Effector memory CD8-positive, alpha-beta T cell (primary cell): ENCODE measurements around the gene BTRC.
A peak's percentile ranks its signal among the peaks of the same experiment; 100 is the strongest.

Experiments used
- ATAC-seq: fragments of 150-1000 bp; cut with Tn5 transposase; replicated peaks from 2 replicates; pipeline ENCODE4 v1.10.0; 2021; ENCODE audit warnings: mild to moderate bottlenecking, moderate library complexity
- DNase-seq, 3 experiments: peaks; one replicate each; pipeline ENCODE4 v3.0.0; 2021
- H3K27ac Mint-ChIP-seq, 2 donors: one replicate each; pipeline ENCODE4 v1.8.0; 2022; ENCODE audit warnings: mild to moderate bottlenecking in 2 of 2, mixed read lengths in 2 of 2, moderate library complexity in 2 of 2
- H3K27me3 Mint-ChIP-seq, 2 donors: one replicate each; pipeline ENCODE4 v1.8.0; 2022; ENCODE audit warnings: mixed read lengths in 2 of 2
- H3K36me3 Mint-ChIP-seq: one replicate; pipeline ENCODE4 v1.8.0; 2022; ENCODE audit warnings: mild to moderate bottlenecking, moderate library complexity, mixed read lengths; ENCODE audit not compliant: insufficient read depth
- H3K4me1 Mint-ChIP-seq, 2 donors: one replicate each; pipeline ENCODE4 v1.8.0; 2022; ENCODE audit warnings: low read depth in 2 of 2, mixed read lengths in 2 of 2
- H3K4me3 Mint-ChIP-seq, 2 donors: one replicate each; pipeline ENCODE4 v1.8.0; 2022; ENCODE audit warnings: mild to moderate bottlenecking in 2 of 2, mixed read lengths in 2 of 2, moderate library complexity in 2 of 2
- H3K9me3 Mint-ChIP-seq, 2 donors: one replicate each; pipeline ENCODE4 v1.8.0; 2022; ENCODE audit warnings: mixed read lengths in 2 of 2

Gene BTRC

GRCh38 chr10:101467286-101467770, 113.4 kb downstream of the BTRC start:
- Mint-ChIP-seq H3K4me3 (no peak overlapping the region), H3K4me1 (peaks cover 4 to 9% of the 10 kb centered on the region in 2 donors), H3K27ac (no peak overlapping the region), H3K9me3 (no peaks in the 10 kb centered on the region), H3K27me3 (no peaks in the 10 kb centered on the region), H3K36me3 (no peaks in the 10 kb centered on the region)
- peak; percentile 85 for ATAC-seq
- peak; percentile 18 to 30 (median 29) for DNase-seq

GRCh38 chr10:101468159-101468558, 114.2 kb downstream of the BTRC start:
- no peaks in the 10 kb centered on the region for H3K27me3 Mint-ChIP-seq

GRCh38 chr10:101476383-101476782, 122.4 kb downstream of the BTRC start:
- H3K36me3 Mint-ChIP-seq: peaks cover 4% of the 10 kb centered on the region
- H3K9me3 Mint-ChIP-seq: no peaks in the 10 kb centered on the region
- no peak overlapping the region for H3K27ac Mint-ChIP-seq
- DNase-seq: no peak
- H3K4me3 Mint-ChIP-seq: no peak overlapping the region
- H3K27me3 Mint-ChIP-seq: no peaks in the 10 kb centered on the region
- peaks cover 0 to 3% of the 10 kb centered on the region in 2 donors for H3K4me1 Mint-ChIP-seq
- no peak for ATAC-seq

More at GRCh38 chr10:101468159-101468558, 114.2 kb downstream of the BTRC start:
- Mint-ChIP-seq H3K4me1 (peaks cover 4 to 9% of the 10 kb centered on the region in 2 donors), H3K36me3 (no peaks in the 10 kb centered on the region), H3K27ac (no peak overlapping the region), H3K9me3 (no peaks in the 10 kb centered on the region), H3K4me3 (no peak overlapping the region)
- DNase-seq (no peak), ATAC-seq (no peak)

- ATAC-seq: no peak
These were observed 125.0 kb downstream of the BTRC start for GRCh38 chr10:101478956-101479355.

GRCh38 chr10:101481256-101481655, 127.3 kb downstream of the BTRC start:
- no peaks in the 10 kb centered on the region for H3K9me3 Mint-ChIP-seq
- DNase-seq (no peak), ATAC-seq (no peak)
- H3K27me3 Mint-ChIP-seq: no peaks in the 10 kb centered on the region
- no peak overlapping the region for H3K4me3 Mint-ChIP-seq
- H3K36me3 Mint-ChIP-seq: peaks cover 15% of the 10 kb centered on the region
- no peak overlapping the region for H3K27ac Mint-ChIP-seq
- peaks cover 5 to 7% of the 10 kb centered on the region in 2 donors for H3K4me1 Mint-ChIP-seq

More at GRCh38 chr10:101478956-101479355, 125.0 kb downstream of the BTRC start:
- Mint-ChIP-seq H3K27me3 (no peaks in the 10 kb centered on the region), H3K4me1 (peaks cover 0 to 7% of the 10 kb centered on the region in 2 donors), H3K9me3 (no peaks in the 10 kb centered on the region), H3K4me3 (no peak overlapping the region), H3K27ac (no peak overlapping the region), H3K36me3 (peaks cover 15% of the 10 kb centered on the region)
- DNase-seq: no peak

- Mint-ChIP-seq H3K4me3 (no peak overlapping the region), H3K4me1 (peaks cover 5 to 7% of the 10 kb centered on the region in 2 donors), H3K36me3 (peaks cover 15% of the 10 kb centered on the region), H3K27ac (no peak overlapping the region), H3K9me3 (no peaks in the 10 kb centered on the region), H3K27me3 (no peaks in the 10 kb centered on the region)
- no peak for DNase-seq
- no peak for ATAC-seq
These were observed 128.6 kb downstream of the BTRC start for GRCh38 chr10:101482568-101482967.

- no peak for DNase-seq
- ATAC-seq: no peak
- Mint-ChIP-seq H3K9me3 (no peaks in the 10 kb centered on the region), H3K27me3 (no peaks in the 10 kb centered on the region), H3K36me3 (peaks cover 12% of the 10 kb centered on the region), H3K27ac (no peak overlapping the region), H3K4me3 (no peak overlapping the region), H3K4me1 (peaks cover 5 to 10% of the 10 kb centered on the region in 2 donors)
These were observed 130.3 kb downstream of the BTRC start for GRCh38 chr10:101484175-101484745.

GRCh38 chr10:101485207-101485606, 131.2 kb downstream of the BTRC start:
- Mint-ChIP-seq H3K4me1 (peaks cover 5 to 13% of the 10 kb centered on the region in 2 donors), H3K27me3 (no peaks in the 10 kb centered on the region), H3K36me3 (peaks cover 15% of the 10 kb centered on the region), H3K9me3 (no peaks in the 10 kb centered on the region), H3K27ac (no peak overlapping the region), H3K4me3 (no peak overlapping the region)
- DNase-seq (no peak), ATAC-seq (no peak)

- Mint-ChIP-seq H3K4me3 (no peak overlapping the region), H3K27ac (no peak overlapping the region), H3K9me3 (no peaks in the 10 kb centered on the region), H3K36me3 (peaks cover 19% of the 10 kb centered on the region), H3K4me1 (peaks cover 8 to 14% of the 10 kb centered on the region in 2 donors), H3K27me3 (no peaks in the 10 kb centered on the region)
- DNase-seq: no peak
- no peak for ATAC-seq
These were observed 132.0 kb downstream of the BTRC start for GRCh38 chr10:101485681-101486554.

GRCh38 chr10:101487399-101487798, 133.4 kb downstream of the BTRC start:
- Mint-ChIP-seq H3K9me3 (no peaks in the 10 kb centered on the region), H3K4me1 (peaks cover 8% of the 10 kb centered on the region in 2 donors), H3K36me3 (peaks cover 13% of the 10 kb centered on the region), H3K4me3 (no peak overlapping the region), H3K27me3 (no peaks in the 10 kb centered on the region), H3K27ac (no peak overlapping the region)
- ATAC-seq (no peak), DNase-seq (no peak)

- Mint-ChIP-seq H3K27ac (no peak overlapping the region), H3K9me3 (no peaks in the 10 kb centered on the region), H3K4me3 (no peak overlapping the region), H3K4me1 (peaks cover 8 to 11% of the 10 kb centered on the region in 2 donors), H3K36me3 (peaks cover 9% of the 10 kb centered on the region), H3K27me3 (no peaks in the 10 kb centered on the region)
- ATAC-seq: no peak
- DNase-seq: no peak
These were observed 135.4 kb downstream of the BTRC start for GRCh38 chr10:101489355-101489754.

GRCh38 chr10:101490026-101490425, 136.1 kb downstream of the BTRC start:
- peaks cover 9% of the 10 kb centered on the region for H3K36me3 Mint-ChIP-seq
- H3K27me3 Mint-ChIP-seq: no peaks in the 10 kb centered on the region
- H3K9me3 Mint-ChIP-seq: no peaks in the 10 kb centered on the region
- H3K4me1 Mint-ChIP-seq: peaks cover 8 to 11% of the 10 kb centered on the region in 2 donors
- DNase-seq (no peak), ATAC-seq (no peak)
- no peak overlapping the region for H3K4me3 Mint-ChIP-seq
- no peak overlapping the region for H3K27ac Mint-ChIP-seq

GRCh38 chr10:101492205-101492604, 138.2 kb downstream of the BTRC start:
- Mint-ChIP-seq H3K36me3 (peaks cover 9% of the 10 kb centered on the region), H3K4me1 (peaks cover 3 to 11% of the 10 kb centered on the region in 2 donors), H3K27ac (no peak overlapping the region), H3K27me3 (no peaks in the 10 kb centered on the region), H3K9me3 (no peaks in the 10 kb centered on the region), H3K4me3 (no peak overlapping the region)
- DNase-seq: no peak
- no peak for ATAC-seq

- peaks cover 9% of the 10 kb centered on the region for H3K36me3 Mint-ChIP-seq
- ATAC-seq (no peak), DNase-seq (no peak)
- no peaks in the 10 kb centered on the region for H3K9me3 Mint-ChIP-seq
- peaks cover 3 to 11% of the 10 kb centered on the region in 2 donors for H3K4me1 Mint-ChIP-seq
- H3K4me3 Mint-ChIP-seq: no peak overlapping the region
- no peak overlapping the region for H3K27ac Mint-ChIP-seq
- H3K27me3 Mint-ChIP-seq: no peaks in the 10 kb centered on the region
These were observed 138.8 kb downstream of the BTRC start for GRCh38 chr10:101492814-101493213.
